CD4-positive, alpha-beta T cell treated with Interleukin-1 beta for 1 hour (primary cell): Measurements from ENCODE around the gene PYCR2.
A peak's percentile ranks its signal among the peaks of the same experiment; 100 is the strongest.
"Not testable (repeated sequence)": the region's sequence is repeated elsewhere in the genome, so short reads cannot be mapped to it uniquely, and the experiment has no call there.

ENCODE experiments used
- DNase-seq, 2 donors: peaks; one replicate each; pipeline ENCODE4 v3.0.0-alpha.2; 2020 to 2022

The PYCR2 gene

GRCh38 chr1:225941942-225942222 is 17.8 kb upstream of the PYCR2 start:
- DNase-seq: no peak

DNA sequence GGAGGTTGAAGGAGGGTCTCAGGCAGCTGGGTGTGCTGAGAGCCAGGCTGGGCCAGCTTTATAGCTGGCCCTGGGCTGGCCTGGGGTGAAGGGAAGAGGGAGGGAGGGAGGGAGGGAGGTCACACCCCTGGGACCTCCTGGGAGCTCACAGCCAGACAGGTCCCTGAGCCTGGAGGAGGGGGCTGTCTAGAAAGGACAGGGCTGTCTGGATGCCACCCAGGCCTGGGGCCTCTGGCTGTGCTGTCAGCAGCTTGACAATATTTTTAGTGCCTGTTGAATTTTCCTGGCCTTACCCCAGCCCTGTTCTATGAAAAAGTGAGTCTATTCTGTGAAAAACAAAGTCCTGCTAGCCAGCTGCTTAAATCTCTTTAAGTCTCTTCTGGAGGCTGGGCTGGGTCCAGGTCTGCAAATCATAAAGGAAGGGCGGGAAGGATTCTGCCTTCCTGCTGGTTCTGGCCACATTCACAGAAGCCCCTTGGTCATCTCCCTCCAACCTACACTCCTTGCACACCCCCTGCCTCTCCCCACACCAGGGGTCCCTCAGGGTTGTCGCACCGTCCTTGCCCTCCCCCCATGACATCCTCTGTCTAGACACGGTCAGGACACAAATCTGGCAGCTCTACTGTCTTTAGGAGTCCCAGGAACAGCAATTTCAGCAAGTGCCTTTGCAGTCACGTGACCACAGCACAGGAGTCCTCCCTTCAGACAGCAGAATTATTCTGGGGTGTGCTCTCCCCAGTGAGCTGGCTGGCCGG is 17.3 kb upstream of the PYCR2 start, which contains the start of gene LEFTY2:
LEFTY2 (minus strand) TSS at position 34 of the 755 bp plus-strand sequence. CDS start 80 bp downstream, outside the sequence.
- DNase-seq: no peak

DNA sequence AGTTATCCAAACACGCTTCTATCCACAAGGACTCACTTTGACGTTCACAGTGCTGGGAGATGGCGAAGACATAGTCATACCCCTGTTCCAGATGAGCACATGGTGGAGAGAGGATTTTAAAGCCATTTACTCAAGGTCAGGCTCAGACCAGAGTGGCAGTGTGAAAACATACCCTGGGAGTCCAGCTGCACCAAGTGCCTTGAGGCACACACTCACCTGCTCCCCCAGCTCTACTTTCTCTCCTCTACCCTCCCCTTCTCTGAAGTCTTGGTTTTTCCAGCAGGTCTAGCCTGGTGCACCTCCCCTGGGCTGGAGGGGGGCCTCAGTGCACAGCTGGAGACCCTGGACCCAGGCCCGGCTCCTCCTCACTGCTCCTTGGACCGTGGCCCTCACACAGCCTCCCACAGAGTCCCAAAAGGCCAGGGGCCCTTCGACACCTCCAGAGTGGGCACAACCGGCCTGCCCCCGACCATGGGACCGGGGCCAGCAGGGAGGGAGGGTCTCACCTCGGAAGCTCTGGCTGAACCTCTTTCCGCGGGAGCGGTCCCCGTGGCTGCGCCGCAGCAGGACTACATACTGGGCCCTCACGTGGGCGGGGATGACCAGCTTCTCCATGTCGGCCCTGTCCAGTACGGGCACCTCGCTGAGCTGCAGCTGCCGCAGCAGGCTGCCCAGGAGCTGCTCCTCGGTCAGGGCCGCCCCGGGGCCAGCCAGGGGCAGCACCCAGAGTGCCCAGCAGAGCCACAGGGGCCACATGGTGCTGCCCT is 16.5 kb upstream of the PYCR2 start:
- DNase-seq: no peak

GRCh38 chr1:225939939-225940310 is 15.9 kb upstream of the PYCR2 start:
- not testable (repeated sequence) for DNase-seq

GRCh38 chr1:225939097-225939938 is 15.3 kb upstream of the PYCR2 start:
- DNase-seq: not testable (repeated sequence)

DNA sequence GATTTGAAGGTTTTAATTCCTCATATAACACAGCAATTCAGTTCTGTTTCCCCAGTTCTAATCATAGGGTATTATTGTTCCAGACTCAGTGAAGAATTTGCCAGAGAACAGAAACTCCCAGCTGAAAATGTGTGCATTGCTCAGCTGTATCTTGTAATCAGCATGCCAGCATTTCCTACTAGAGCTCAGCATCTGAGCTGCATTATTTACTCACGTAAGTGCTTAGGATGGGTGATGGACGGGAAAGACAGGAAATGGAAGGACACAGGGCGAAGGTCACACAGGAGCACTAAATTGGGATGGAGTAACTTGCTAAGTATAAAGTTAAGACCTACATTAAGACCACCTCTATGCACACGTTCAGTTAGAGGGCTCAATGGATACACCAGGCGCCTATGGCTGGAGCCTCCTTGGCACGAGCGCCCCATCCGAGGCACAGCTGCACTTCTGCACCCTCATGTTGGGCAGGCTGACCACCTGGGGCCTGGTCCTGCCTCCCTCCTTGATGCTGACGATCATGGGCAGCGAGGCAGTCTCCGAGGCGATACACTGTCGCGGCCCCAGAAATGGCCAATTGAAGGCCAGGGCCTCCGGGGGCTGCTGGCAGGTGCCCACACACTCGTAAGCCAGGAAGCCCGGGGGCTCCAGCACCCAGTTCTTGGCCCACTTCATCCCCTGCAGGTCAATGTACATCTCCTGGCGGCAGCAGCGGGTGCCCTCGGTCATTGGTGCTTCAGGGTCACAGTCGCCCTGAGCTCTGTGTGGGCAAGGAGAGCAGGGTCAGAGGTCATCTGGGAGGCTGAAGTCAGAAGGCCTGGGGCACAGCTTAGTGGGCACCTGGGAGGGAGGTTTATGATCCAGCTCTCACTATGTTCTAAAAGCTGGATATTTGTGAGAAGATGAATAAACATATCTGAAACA is 13.3 kb upstream of the PYCR2 start:
- no peak for DNase-seq

GRCh38 chr1:225936523-225936922 is 12.5 kb upstream of the PYCR2 start:
- DNase-seq: no peak

GRCh38 chr1:225936086-225936485 is 12.0 kb upstream of the PYCR2 start:
- DNase-seq: not testable (repeated sequence)

GRCh38 chr1:225934711-225935110 is 10.7 kb upstream of the PYCR2 start:
- DNase-seq: no peak

DNA sequence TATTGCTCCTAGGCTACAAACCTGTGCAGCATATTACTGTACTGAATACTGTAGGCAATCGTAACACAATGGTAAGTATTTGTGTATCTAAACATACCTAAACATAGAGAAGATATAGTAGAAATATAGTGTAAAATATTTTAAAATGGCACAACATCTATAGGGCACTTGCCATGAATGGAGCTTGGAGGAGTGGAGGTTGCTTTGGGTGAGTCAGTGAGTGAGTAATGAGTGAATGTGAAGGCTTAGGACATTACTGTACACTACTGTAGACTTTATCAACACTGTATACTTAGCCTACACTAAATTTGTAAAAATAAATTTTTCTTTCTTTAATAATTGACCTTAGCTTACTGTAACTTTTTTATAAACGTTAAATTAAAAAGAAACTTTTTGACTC is 9.0 kb upstream of the PYCR2 start:
- DNase-seq: no peak

- DNase-seq: no peak
These were observed 7.5 kb upstream of the PYCR2 start for GRCh38 chr1:225931270-225932136.

- DNase-seq: no peak
These were observed 6.5 kb upstream of the PYCR2 start for GRCh38 chr1:225930566-225930965.

DNA sequence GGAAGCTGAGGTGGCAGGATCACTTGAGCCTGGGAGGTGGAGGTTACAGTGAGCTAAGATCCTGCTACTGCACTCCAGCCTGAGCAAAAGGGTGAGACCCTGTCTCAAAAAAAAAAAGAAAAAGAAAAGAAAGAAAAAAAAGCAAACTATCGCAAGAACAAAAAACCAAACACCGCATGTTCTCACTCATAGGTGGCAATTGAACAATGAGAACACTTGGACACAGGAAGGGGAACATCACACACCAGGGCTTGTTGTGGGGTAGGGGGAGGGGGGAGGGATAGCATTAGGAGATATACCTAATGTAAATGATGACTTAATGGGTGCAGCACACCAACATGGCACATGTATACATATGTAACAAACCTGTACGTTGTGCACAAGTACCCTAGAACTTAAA is 5.4 kb upstream of the PYCR2 start:
- DNase-seq: not testable (repeated sequence)

DNA sequence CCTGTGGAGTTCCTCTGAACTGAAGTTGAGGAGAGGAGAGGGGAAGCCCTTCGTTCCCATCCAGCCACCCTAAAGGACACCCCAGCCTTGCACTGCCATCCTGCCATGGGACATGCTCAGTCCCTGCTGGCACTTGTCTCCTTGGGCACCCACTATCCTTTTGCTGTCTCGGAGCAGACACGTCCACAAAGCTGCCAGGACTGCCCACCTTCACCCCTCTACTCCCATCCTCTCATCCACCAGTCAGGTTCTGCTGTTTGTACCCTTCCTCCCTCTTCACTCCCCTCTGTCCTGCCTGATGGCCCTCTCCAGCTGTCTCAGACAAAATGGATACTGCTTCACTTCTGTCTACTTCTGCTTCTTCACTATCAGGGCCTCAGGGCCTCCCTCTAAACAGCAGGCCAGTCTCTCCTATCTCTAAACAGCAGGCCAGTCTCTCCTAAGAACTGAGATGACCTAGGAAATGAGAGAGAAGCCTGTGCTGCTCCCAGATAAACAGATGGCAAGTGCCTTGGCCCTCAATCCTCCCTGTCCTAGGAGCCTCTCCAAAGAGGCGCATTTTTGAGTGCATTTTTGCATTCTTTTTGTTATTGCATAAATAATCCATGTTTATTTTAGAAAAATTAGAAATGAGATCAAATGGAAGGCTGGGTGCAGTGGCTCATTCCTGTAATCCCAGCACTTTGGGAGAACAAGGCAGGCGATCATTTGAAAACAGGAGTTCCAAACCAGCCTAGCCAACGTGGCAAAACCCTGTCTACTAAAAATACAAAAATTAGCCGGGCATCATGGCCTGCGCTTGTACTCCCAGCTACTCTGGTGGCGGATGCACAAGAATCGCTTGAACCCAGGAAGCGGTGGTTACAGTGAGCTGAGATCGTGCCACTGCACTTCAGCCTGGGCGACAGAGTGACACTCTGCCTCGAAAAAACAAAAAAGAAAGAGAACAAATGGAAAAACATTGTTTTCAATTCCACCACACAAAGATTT is 4.4 kb upstream of the PYCR2 start:
- DNase-seq: peak in 1 of 2 donors; percentile 35

GRCh38 chr1:225926551-225927113 is 2.6 kb upstream of the PYCR2 start:
- DNase-seq: no peak

DNA sequence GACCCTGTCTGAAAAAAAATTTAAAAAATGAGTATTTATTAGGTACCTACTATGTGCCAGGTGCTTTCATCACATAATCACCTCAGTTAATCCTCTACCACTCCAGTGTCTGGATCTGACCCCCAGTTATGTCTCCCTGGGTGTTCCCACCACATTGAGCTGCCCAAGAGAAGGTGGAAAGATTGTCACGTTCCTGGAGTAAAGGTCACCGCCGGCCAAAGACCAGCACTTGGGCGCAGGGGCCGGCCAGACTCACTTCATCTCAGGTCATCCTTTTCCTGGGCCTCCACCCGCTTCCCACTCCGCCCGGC is 714 bp downstream of the PYCR2 start:
- no peak for DNase-seq

- DNase-seq: no peak
These were observed 2.0 kb downstream of the PYCR2 start for GRCh38 chr1:225921734-225922709.

GRCh38 chr1:225919906-225920305 is 4.1 kb downstream of the PYCR2 start:
- DNase-seq: no peak

- DNase-seq: no peak
These were observed 5.8 kb downstream of the PYCR2 start for GRCh38 chr1:225918280-225918679.
